GM12878 (cell line): ENCODE results near the gene CDCA7L. TPM values are rescaled to one million over a fixed set of nuclear protein-coding genes. Genes with fewer than 3 reads are reported as not detected.

ENCODE experiments used
- BACH1 ChIP-seq: fragments of 450-650 bp; IDR thresholded peaks from 2 replicates; pipeline ENCODE4 v1.6.1; 2017; ENCODE audit warnings: mild to moderate bottlenecking, borderline replicate concordance
- CEBPZ ChIP-seq: fragments of 150-350 bp; IDR thresholded peaks from 2 replicates; pipeline ENCODE4 v1.6.1; 2016; ENCODE audit warnings: low read depth, low read length
- ETV6 ChIP-seq, 2 experiments: fragments of 450-650 bp in 1 of 2; IDR thresholded peaks in 1 of 2; conservative IDR thresholded peaks in 1 of 2; 2 replicates each; pipeline ENCODE4 v1.6.1; 2014; ENCODE audit warnings: antibody characterized with exemption in 1 of 2, borderline replicate concordance in 1 of 2, low read depth in 1 of 2, mild to moderate bottlenecking in 1 of 2, moderate library complexity in 1 of 2
- RELB ChIP-seq: fragments of 450-650 bp; IDR thresholded peaks from 2 replicates; pipeline ENCODE4 v1.6.1; 2017; ENCODE audit warnings: low read depth, mild to moderate bottlenecking, moderate library complexity
- ZNF384 ChIP-seq: IDR thresholded peaks from 2 replicates; pipeline ENCODE4 v1.6.1; 2012; ENCODE audit warnings: low read depth, mild to moderate bottlenecking, low read length, improper control_type of control experiment, borderline replicate concordance
- polyA plus RNA-seq, 11 experiments: library from polyadenylated mRNA; depleted of rRNA in 4 of 11; unstranded in 6 of 11; stranded (reverse) in 5 of 11; fragments of >200 nt; fragmentation: Nextera tagmentation in 4 of 11; fragmentation: Illumina TruSeq in 1 of 11; extraction: Ambion mirVana in 4 of 11; extraction: Trizol in 1 of 11; gene quantifications; 1 replicate in 1 of 11; 2 replicates in 10 of 11; pipeline versions ENCODE4 v1.2.1 to v1.2.3, GENCODE V29; 2011 to 2016; ENCODE audit warnings: inconsistent platforms in 2 of 11, missing spikeins in 2 of 11, low read depth in 1 of 11
- total RNA-seq, 4 experiments: library from RNA; depleted of rRNA in 3 of 4; stranded (reverse); fragments of >200 nt in 3 of 4; fragmentation: Illumina TruSeq in 1 of 4; extraction: Trizol in 1 of 4; gene quantifications; 2 replicates each; pipeline versions ENCODE4 v1.2.1 to v1.2.3, GENCODE V29; 2013 to 2021
- TF ChIP-seq, protein P1 (sequence below): IDR thresholded peaks from 2 replicates; pipeline ENCODE4 v1.6.1; 2012; ENCODE audit warnings: mild to moderate bottlenecking, low read depth, low read length

CDCA7L gene
- total and polyA plus RNA-seq, 10 of the 15 experiments (the other 5 are each of a cell fraction or from before 2014, with no cell fraction given) = 30.3 to 92.2 (median 68.5) TPM

- TF ChIP-seq, protein P1, sequence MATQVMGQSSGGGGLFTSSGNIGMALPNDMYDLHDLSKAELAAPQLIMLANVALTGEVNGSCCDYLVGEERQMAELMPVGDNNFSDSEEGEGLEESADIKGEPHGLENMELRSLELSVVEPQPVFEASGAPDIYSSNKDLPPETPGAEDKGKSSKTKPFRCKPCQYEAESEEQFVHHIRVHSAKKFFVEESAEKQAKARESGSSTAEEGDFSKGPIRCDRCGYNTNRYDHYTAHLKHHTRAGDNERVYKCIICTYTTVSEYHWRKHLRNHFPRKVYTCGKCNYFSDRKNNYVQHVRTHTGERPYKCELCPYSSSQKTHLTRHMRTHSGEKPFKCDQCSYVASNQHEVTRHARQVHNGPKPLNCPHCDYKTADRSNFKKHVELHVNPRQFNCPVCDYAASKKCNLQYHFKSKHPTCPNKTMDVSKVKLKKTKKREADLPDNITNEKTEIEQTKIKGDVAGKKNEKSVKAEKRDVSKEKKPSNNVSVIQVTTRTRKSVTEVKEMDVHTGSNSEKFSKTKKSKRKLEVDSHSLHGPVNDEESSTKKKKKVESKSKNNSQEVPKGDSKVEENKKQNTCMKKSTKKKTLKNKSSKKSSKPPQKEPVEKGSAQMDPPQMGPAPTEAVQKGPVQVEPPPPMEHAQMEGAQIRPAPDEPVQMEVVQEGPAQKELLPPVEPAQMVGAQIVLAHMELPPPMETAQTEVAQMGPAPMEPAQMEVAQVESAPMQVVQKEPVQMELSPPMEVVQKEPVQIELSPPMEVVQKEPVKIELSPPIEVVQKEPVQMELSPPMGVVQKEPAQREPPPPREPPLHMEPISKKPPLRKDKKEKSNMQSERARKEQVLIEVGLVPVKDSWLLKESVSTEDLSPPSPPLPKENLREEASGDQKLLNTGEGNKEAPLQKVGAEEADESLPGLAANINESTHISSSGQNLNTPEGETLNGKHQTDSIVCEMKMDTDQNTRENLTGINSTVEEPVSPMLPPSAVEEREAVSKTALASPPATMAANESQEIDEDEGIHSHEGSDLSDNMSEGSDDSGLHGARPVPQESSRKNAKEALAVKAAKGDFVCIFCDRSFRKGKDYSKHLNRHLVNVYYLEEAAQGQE = no peak
- TF ChIP-seq ETV6 (conservative IDR thresholded peaks at IDR 0.05 in 1 of 2, IDR thresholded peaks at IDR 0.05 in 1 of 2; ENCODE audit: borderline replicate concordance in 1 of 2, low read depth in 1 of 2) (no peak), BACH1 (no peak), CEBPZ (no peak), ZNF384 (no peak), RELB (no peak)
- TF ChIP-seq, all 136 proteins: peak for 0
Observed at GRCh38 chr7:21922605-21923004, 23.1 kb downstream of the CDCA7L start (continued).
